ENCODE data around the gene TBX21. TPM values are rescaled to one million over a fixed set of nuclear protein-coding genes. Genes with fewer than 3 reads are reported as not detected.

Gene TBX21
- polyA plus RNA-seq, 1 donor = 0.29 TPM

DNA sequence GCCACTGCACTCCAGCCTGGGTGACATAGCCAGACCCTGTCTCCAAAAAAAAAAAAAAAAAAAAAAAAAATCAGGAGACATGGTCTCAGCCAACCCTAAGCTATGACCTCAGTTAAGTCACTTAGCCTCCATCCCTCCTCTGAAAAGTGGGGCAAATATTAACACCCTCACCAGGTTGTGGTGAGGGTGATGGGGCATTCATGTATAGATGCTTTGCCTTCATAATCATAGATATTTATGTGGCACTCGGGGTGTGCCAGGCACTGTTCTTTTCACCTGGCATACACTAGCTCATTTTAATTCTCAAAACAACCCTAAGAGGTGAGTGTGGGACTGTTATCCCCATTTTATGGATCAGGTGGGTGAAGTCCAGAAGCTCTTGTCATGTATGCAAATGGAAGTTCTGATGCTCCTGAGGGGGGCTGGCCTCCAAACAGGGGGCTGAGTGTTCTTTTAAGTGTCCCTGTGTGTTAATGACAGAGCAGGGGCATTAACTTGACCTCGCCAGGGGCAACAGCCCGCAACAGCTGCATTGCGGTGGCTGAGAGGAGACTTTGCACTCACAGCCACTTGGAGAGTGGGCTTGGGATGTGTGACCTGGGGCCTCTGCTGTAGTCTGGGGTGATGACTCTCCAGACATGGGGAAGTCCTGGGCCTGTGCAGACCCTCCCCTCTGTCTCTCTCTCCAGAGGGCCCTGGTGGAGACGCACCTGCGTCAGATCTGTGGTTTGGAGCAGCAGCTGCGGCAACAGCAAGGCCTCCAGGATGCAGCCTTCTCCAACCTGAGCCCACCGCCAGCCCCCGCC lies 34.9 kb upstream of the TBX21 start:
- DNase-seq (ENCODE audit: low read depth) = no peak

DNA sequence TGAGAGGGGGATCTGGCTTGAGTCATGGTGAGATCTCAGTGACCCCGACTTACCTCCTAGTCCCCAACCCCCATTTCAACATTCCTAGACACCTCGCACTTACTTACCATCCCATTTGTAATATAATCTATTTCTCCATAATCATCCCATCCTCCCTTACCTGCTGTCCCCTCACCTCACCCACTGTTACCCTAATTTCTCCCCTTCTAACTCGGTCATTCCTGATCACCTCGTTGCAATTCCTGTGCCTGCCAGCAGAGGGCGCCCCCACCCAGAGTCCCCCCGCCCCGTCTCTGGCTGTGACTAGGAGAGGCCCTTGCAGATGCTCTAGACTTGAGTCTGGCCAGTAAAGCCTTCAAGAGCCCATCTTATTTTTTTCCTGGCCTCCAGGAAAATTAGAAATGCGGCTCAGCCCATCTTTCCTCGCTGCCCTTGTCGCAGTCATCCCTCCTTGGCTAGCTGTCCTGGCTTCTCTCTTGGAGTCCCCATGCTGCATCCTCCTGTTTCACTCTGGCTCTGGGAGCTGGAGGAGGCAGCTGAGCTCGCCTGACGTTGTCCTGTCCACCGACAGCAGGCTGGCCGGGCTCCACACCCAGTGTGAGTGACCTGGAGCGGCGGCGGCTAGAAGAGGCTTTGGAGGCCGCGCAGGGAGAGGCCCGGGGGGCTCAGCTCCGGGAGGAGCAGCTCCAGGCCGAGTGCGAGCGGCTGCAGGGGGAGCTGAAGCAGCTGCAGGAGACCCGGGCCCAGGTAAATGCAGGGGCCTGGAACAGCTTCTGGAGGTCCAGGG lies 34.1 kb upstream of the TBX21 start:
- DNase-seq (ENCODE audit: low read depth) = no peak

DNA sequence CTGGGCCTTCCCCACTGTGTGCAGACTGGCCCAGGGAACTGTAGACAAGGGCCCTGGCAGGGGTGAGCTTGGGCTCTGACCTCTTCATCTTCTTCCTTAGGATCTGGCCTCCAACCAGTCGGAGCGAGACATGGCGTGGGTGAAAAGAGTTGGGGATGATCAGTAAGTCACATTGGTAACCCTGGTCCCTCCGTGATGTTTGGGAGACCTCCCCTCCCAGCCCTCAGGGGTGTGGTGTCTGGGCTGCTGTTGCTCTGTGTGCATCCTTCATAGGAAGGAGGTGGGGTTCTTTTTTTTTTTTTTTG lies 33.5 kb upstream of the TBX21 start:
- DNase-seq (ENCODE audit: low read depth) = no peak

DNA sequence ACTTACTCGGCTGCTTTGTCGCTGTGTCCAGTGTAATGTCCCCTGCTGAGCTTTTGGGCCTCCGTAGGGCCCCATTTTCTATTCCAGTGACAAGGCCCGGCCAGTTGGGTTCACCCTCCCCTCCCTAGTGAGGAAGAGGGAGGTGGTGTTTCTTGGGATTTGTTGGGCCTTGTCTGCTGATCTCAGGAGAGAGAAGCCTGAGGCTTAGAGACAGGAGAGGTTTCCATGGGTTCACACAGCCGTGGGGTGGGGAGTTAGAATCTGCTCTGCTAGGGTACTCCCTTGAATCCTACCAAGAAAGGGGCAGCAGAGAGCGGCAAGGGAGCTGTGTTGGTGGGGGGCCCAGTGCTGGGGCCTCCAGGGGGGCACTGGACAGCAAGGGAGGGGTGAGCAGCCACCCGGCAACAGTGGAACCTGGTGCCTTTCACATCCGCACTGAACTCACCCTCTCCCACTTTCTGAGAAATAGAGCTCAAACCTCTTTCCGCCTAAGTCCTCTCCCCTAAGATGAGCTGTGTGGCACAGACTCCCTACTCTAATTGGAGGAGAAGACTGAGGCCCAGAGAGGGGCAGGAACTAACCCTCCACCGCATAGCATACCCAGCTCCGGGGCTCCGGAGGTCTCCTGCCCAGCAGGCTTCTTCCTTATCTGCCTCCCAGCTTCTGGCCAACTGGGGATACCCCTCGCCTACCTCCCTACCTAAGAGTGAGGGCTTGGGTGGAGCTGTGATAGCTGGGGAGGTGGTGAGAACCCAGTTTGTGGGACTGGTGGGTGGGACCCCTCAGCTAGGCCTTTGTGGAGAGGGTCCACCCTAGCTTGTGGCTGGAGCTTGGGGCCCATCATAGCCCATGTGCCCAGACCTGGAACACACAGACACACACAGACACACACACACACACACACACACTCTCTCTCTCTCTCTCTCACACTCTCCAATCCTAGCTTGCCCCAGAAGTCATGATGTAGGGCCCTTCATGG lies 32.3 kb upstream of the TBX21 start:
- DNase-seq (ENCODE audit: low read depth) = no peak

DNA sequence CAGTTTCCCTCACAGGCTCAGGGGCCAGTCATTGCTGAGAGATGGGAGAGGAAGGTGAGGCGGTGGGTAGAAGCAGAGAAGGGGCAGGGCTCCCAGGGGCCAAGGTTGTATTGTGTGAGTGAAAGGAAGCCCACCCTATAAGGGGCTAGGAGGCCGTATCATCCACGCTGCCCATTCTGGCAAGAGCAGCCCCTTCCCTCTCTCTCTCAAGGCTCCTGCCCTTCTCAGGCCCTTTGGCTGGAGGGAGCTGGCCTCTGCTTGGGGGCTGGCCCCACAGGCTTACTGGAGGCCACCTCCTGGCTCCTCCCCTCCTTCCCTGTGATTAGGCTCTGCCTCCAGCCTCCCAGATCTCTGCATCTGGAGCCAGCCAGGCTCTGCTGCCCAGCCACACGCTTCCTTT lies 31.4 kb upstream of the TBX21 start:
- no peak for DNase-seq (ENCODE audit: low read depth)

DNA sequence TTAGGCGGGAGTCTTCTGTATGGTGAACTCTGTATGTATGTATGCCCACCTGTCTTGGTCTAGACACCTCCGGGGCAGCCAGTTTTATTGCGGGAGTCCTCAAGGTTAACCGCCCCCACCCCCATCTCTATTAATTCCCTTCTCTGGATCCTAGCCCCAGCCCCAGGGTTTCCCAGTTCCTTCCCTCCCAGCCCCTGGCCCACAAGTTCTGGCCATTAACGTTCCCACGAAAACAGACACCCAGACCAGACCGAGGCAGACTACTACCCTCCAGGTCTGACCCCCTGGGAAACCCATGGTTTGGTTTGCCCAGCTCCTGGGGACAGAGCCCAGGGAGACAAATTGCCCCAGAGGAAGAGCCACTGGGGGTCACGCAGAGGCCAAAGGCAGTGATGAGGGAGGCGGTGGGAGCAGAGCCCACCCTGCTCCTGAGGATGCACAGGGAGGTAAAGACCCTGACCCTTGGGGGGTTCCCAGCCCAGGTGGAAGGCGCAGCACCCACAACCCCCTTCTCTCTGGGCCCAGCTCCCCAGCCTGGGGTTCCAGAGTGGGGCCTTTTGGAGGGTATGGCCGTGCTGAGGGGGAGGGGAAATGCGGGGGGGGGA lies 30.5 kb upstream of the TBX21 start:
- DNase-seq (ENCODE audit: low read depth) = no peak

DNA sequence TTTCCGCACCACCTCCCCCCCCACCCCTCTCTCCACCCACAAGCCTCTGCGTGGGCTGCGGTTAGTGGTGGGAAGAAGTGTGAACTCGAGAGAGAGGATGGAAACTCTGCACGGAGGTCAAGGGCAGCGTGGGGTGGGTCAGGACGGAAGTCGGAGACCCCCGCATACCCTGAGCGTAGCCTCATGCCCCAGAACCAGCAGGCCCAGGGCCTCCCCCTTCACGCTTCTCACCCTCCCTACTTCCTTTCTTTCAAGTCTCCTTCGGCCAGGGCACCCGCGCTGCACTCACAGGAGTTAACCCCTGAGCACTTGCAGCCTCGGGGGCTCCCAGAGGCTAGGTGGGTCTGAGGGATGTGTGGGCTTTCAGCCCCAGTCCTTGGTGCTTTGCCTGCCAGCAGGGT lies 29.8 kb upstream of the TBX21 start:
- DNase-seq (ENCODE audit: low read depth) = no peak

DNA sequence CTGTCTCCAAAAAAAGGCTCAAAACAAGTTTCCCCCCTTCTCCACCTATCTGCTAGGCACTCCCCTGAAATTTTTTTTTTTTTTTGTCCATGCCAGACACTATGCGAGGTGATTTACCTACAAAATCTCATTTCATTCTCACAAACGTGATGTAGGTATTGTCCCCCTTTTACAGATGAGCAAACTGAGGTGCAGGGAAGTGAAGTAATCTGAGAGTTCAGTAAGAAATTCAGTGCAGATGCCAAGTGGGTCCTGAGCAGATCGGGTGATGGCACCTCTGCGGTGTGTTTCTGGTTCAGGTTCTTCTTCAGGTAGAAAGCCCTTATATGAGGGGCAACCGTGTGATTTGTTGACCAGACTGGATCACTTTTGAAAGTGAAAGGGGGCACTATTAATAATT lies 29.4 kb upstream of the TBX21 start:
- DNase-seq (ENCODE audit: low read depth) = no peak

DNA sequence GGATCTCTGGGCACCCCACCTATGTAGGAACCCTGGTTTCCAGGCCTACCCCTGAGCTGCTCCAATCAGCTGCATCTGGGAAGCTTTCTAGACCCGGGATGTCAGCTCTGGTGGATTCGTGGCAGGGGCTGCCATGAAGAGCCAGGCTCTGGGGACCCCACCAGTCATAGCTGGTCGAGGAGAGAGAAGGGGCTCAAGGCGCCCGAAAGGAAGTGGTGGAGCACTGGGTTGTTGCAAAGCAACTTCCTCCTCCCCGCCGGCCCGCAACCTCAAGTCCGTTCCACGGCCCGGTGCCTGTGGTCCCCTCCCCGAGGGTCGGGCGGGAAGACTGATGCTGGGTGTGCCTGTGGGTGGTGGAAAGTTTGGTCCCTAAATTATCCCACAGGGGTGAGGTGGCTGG lies 28.9 kb upstream of the TBX21 start:
- no peak for DNase-seq (ENCODE audit: low read depth)

DNA sequence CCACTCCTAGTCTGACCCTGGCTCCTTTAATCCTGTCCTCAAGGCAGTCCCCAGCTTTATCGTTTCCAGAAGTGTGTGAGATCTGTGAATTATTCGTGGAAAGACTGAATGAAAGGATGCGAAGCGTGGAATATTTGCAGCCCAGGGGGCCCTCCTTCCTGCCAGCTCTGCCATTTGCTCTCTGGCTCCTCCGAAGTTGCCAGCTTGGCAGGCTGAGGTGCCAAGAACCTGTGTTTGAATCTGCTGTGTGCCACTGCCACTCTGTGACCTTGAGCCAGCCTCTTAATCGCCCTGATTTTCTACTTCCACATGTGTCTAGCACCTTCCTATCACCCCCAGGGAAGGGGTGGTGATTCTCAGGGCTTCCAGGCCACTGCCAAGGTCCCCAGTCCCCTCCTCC lies 28.3 kb upstream of the TBX21 start:
- DNase-seq (ENCODE audit: low read depth) = no peak

DNA sequence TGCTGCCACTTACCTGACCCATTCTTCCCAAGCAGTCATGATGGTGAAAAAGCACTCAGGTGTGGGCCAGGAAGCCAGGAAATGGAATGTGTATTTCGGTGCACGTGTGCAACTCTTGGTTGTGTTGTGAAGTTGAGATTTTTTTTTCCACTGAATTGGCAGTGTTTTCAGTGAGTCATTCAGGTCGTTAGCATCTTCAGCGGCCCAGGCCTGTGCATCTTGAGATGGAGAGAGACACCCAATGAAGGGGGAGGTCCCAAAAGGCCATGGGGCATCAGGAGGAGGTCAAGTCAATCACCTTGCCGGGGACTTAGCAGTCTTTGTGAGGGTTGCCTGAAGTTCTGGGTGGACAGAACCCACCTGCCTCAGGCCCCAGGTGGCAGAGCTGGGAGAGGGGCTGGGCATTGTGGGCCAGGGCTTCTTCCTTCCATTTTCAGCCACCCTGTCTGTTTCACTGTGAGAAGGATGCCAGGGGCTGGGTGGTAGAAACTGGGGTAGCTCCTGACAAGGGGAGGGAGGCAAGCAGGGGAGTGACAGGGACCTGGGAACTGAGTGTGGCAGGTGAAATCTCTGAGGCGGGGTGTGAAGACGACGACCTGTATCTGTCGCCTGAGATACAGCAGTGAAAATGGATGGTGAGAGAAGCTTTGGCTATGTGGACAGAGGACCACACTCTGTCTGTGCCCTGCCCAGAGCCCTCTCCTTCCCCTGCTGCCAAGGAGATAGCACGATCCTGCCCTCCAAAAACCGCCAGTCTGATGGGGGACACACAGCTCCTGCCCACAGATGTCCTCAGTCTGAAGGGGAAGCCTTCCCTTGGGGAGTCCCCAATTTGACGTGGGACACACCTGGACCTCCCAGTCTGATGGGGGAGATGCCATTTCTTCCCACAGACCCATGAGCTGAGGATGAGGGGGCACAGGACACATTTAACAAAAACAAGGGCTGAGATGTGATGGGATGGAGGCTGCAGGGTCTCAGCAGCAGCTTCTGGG lies 27.2 kb upstream of the TBX21 start:
- no peak for DNase-seq (ENCODE audit: low read depth)

DNA sequence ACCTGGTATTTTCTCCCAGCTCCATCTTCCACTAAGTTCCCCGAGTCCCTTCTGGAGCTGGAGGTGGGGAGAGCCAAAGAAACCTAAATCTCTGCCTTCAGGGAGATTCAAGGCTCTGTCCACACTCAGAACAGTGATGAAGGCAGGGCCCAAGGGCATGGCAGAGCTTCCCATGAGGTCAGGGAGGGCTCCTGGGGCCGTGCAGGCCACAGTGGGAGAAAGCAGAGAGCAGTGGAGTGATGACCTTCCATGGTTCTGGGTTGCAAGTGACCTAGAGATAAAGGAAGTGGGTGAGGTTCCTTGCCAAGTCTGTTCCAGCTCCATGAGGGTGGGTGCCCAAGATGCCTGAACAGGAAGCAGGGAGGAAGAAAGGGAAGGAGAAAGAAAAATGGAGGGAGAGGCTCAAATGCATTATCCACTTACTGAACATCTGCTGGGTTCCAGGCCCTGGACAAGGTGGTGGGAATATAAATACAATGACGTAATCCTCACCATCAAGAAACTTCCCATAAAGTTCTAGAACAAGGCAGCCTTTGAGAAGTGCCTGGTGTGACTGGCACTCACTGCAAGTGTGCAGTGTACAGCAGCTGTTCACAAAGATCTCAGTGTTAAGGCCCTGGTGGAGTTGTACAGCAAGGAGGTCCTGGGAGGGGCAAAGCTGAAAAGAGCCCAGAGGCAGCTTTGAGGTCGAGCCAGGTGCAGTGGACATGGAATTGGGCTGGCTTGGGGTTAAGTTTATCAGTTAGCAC lies 25.8 kb upstream of the TBX21 start:
- no peak for DNase-seq (ENCODE audit: low read depth)

DNA sequence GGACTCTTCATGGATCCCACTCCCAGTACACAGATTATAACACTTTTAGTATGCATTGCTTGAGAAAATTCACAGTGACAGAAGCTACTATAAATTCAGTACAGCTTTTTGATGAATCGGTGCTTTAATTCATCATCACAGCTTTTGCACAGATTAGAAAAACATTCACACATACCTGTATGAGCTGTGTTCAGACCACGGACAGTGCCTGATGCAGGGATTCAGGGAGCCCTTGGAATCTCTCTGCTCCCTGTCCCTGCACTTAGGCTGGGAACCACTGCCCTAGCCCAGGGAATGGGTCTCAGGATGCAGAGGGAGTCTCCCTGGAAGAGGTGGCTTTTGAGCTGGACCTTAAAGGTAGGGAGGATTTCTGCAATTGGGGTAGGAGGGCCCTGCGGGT lies 25.2 kb upstream of the TBX21 start:
- no peak for DNase-seq (ENCODE audit: low read depth)

DNA sequence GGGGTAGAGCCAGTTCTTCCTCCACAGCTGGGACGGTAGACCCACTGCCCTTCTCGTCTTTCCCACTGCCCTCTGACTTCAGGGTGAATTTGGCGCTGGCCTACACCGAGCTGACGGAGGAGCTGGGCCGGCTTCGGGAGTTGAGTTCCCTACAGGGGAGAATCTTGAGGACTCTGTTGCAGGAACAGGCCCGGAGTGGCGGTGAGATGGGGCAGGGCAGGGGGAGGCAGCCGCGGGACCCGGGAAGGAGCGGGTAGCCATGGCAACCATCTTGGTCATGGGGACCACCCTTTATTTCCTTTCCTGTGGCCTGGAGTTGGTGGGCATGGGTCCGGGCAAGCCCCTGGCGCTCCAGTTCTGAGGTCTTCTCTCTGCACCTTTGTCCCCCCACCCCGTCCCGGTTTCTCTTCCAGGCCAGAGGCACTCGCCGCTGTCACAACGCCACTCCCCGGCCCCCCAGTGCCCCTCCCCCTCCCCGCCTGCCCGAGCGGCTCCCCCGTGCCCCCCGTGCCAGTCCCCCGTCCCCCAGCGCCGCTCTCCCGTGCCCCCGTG lies 24.6 kb upstream of the TBX21 start:
- no peak for DNase-seq (ENCODE audit: low read depth)

DNA sequence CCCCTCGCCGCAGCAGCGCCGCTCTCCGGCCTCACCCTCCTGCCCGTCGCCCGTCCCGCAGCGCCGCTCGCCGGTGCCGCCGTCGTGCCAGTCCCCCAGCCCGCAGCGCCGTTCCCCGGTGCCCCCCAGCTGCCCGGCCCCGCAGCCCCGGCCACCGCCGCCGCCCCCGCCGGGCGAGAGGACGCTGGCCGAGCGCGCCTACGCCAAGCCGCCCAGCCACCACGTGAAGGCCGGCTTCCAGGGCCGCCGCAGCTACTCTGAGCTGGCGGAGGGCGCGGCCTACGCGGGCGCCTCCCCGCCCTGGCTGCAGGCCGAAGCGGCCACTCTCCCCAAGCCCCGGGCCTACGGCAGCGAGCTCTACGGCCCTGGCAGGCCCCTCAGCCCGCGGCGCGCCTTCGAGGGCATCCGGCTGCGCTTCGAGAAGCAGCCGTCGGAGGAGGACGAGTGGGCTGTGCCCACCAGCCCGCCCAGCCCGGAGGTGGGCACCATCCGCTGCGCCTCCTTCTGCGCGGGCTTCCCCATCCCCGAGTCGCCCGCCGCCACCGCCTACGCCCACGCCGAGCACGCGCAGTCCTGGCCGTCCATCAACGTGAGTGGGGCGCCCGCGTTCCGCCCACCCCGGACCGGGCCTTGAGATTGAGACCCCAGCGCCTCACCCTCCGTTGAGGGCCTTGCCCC lies 24.0 kb upstream of the TBX21 start:
- no peak for DNase-seq (ENCODE audit: low read depth)

DNA sequence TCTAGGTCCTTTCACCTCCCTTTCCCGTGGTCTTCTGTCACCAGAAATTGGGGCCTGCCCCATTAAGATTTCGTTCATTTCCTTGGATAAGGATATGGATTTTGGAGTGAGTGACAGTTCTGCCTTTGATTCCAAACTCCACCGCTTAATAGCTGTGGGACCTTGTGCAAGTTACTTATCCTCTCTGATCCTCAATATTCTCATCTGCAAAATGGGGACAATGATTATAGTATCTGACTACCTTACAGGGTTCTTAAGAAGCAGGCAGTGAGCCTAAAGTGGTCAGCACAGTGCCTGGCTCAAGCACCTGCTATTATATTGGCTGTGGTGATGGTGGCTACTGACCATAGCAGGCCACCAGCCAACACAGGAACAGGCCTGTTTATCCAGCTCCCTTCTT lies 23.4 kb upstream of the TBX21 start:
- no peak for DNase-seq (ENCODE audit: low read depth)

DNA sequence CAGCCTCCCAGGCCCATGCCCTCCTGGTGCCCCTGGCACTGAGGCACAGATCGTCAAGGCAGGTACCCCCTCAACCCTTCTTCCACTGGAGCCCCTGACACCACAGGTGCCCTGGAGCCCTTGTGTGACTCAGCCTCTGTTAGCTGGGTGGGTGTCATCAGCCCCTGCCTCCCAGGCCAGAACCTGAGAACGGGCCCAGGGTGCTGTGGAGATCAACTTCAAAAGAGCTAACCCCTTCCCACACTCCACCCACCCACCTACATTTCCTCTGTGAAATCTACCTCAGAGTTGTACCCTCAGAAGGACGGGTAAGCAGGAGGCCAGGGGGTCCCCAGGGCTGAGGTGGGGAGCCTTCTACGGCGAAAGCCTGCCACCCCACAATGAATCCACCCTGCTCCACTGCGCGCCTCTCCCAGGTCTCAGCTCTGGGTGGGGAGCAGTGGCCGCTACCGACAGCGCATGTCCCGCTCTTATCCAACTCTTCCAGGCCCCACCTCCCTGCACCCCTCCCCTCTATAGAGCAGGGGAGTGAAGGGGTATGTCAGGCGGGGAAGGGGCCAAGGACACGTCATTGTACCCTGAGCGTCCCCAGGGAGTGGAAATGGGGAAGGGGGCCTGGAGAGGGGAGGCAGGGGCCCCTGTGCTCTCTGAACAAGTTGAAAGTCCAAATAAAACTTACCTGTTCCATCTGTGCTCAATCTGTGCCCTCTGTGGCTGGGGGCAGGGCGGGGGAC lies 21.5 kb upstream of the TBX21 start:
- DNase-seq (ENCODE audit: low read depth) = no peak

DNA sequence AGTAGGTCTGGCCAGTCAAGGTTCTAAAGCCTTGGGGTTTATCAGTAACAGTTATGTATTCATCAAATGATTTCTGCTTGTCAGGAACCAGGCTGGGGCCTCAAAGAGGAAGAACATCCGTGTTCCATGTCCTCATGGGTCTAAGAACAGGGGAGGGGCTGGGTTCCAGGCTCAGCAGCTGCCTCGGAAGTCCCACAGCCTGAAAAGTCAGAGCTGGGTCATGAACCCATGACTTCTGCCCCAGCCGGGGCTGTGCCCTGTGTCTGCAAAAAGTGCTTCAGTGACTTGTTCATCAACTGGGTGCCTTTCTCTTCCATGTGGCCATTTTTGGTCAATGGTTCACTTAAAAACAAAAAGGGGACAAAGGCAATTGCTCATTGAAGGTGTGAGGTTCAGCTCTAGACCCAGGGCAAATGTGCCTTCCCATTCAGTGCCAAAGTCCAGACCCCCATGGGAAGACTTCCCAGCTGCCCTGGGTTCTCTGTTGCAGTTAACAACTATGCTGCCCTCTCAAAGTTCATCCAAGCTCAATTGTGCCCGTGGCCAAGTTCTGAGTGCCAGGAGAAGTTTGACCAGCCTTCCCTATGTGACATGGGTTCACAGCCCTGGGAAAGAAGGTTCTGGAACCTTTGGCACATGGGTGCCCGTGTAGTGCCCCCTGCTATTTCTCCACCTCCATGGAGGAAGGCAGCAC lies 20.6 kb upstream of the TBX21 start:
- DNase-seq (ENCODE audit: low read depth) = no peak
